Suppressor macrophage (primary cell): ENCODE measurements around the gene POU2F3.

ENCODE experiments used
- DNase-seq, 4 experiments: peaks; one replicate each; pipeline ENCODE4 v3.0.0-alpha.2; 2020 to 2022

Gene POU2F3

GRCh38 chr11:120210626-120211521, 29.1 kb upstream of the POU2F3 start, which contains the start of gene OAF:
Gene OAF, plus strand, starts transcription at chr11:120211032. Its CDS starts 248 bp downstream, at chr11:120211280.
- DNase-seq: peak; percentile 67 to 85 (median 74)

DNA sequence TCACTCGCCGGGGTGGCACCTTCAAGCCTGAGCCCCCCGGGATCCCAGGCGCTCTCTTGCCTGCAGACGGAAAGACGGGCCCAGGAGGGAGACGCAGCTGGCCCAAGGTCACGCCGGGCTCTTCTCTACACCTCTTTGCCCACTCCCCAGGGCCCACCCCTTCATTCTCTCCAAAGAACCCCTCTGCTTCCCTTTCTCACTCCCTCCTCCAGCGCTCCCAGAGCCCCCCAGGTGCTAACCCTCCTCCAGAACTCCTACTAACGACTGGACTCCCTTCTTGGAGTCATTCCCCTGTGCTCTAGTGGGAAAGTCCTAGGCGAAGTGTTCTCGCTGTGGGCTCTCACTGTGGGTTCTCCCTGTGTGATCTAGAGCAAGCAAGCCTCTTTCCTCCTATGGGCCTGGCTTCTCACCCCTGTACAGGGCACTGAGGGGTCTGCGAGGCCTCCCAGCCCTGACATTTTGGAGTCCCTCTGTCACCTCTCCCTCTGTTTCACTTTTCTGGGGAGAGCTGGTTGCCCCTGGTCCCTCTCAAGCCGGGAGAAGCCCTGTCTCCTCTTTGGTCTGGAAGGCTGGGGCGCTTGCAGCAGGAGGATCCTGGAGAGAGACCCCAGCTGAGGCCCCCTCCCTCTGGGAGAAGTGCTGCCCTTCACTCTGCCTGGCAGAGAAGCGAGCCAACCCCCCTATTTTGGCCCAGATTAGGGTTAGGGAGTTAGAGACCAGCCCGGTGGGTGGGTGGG, 28.2 kb upstream of the POU2F3 start:
- peak in 2 of 4 experiments; percentile 24 to 28 for DNase-seq

DNA sequence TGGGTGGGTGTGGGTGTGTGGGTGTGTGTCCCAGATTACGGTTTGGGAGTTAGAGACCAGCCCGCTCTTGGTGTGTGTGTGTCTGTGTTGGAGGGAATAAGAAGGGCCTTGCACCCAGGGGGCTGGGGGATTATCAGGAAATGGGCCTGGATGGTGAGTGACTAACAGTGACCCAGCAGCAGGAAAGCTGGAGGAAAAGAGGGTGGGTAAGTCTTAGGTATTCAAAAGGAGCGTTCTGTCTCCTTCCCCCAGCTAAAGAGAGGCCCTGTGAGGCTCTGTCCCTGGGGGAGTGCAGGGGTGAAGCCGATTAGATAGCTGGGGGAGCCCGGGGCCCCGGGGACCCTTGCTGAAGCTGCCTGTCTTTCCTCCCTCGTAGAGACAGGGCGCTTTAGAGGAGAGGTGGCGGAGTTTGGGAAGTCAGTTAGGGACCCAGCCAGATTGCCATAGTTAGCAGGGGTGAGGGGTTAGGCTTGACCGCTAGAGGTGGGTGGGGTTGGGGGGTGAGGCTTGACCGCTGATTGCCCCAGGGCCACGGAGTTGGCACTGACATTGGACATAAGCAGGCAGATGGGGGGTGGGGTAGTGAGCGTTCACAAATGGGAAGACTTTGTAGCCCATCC, 27.6 kb upstream of the POU2F3 start:
- no peak for DNase-seq

GRCh38 chr11:120212926-120213325, 27.0 kb upstream of the POU2F3 start:
- DNase-seq: no peak

DNA sequence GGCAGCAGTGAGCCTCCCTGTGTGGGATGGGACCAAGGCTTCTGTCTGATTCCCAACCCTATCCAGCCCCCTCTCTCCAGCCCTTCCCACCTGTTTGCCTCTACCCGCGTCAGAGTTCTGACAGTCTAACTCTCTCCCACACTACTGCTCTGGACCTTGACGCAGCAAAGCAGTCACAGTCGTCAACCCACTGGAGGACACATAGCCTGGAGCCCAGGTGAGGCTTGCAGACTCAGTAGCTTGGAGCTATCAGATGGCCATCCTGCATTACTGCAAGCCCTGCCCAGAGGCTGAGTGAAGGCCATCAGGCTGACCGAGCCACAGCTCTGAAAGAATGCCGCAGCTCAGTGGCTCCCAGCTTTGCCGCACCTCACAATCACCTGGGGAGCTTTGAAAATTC, 25.4 kb upstream of the POU2F3 start:
- DNase-seq: no peak

GRCh38 chr11:120215634-120216033, 24.3 kb upstream of the POU2F3 start:
- DNase-seq: no peak

DNA sequence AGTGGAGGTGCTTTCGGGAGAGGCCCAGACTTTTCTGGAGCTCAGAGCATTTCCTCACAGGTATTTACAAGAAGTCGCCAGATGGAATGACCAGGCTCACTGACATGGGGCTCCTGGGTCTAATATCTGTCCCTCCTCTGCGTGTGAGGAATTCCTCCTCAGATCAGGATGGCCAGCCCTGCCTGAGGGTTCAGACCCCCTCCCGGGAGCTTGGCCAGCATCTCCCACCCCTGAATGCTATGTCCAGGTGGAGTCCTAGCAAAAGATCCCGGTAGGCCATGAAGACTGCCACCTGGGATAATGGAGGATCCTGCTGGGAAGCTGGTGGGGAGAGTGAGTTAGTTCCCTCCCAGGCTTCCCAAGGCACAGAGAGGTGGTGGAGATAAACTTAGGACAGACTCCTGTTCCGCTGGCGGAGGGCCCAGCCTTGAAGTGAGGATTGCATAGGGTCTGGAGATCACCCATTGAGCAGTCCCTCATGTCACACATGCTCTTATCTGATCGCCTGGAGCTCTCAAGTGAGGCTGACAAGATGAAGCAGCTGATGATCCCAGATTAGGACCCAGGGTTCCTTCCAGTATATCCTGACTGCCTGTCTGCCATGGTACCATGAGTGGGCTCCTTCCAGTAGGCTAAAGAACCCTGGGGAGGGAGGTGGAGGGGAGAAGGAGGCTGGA, 23.4 kb upstream of the POU2F3 start:
- DNase-seq: no peak

DNA sequence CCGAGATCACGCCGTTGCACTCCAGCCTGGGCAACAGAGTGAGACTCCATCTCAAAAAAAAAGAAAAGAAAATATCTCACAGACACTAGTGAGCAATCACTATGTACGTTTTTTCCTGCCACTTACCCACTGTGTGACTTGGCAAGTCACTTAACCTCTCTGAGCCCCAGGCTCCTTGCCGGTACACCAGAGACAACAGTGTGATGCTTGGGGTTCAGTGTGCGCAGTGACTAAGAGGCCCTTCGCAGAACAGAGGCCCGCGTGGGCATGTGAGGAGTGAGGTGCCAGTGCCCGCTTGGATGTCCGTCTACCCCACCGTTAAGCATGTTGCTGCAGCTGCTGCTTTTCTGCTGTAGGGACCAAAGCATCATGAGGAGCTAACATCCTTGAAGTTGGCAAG, 22.4 kb upstream of the POU2F3 start:
- no peak for DNase-seq

DNA sequence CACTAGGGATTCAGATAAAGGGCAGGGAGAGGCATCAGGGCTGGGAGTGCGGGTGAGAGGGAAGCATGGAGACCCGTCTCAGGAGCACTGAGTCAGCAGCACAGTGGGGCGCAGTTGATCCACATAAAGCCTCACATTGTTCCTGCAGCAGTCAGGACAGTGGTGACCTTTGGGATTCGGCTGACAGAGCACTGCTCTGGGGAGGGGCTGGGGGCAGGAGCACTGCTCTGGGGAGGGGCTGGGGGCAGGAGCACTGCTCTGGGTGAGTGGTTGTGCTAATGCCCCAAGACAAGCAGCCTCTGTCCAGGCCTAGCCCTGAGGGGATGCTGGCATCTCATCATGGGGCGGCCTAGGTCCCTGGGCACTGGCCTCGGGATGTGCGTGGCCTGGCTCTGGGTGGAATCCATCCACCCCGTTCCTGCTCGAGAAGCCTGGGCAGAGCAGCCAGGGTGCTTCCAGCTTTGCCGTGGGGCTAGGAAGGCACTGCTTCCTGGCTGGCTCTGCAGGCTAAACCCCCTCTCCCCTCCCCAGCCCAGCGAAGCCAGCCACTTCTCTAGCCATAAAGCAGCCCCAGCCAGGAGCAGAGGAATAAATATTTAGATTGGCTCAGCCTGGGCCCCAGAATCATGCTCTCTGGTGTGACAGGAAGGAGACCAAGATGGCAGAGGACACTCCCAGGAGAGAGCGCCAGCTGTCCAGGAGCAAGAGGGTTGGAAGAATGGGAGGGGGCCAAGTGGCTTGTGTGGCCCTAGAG, 21.8 kb upstream of the POU2F3 start:
- no peak for DNase-seq

DNA sequence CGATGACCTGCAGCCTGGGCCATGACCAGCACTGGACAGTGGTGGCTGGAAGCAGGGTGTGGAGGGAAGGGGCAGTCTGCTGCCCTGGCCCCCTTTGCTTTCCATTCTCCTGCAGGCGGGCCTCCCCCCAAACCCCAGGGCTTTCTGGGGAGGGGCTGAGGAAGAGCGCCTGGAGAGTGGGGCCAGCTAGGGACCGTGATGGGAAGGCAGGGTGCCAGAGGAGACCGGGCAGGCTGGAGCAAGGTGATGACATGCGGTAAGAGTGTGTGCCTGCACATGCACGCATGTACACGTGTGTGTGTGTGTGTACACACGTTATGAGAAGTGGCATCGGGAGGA, 21.3 kb upstream of the POU2F3 start:
- DNase-seq: no peak

GRCh38 chr11:120219232-120219937, 20.6 kb upstream of the POU2F3 start:
- peak; percentile 46 to 65 (median 60) for DNase-seq

GRCh38 chr11:120219938-120220746, 19.8 kb upstream of the POU2F3 start:
- peak in 2 of 4 experiments; percentile 46 to 52 for DNase-seq

DNA sequence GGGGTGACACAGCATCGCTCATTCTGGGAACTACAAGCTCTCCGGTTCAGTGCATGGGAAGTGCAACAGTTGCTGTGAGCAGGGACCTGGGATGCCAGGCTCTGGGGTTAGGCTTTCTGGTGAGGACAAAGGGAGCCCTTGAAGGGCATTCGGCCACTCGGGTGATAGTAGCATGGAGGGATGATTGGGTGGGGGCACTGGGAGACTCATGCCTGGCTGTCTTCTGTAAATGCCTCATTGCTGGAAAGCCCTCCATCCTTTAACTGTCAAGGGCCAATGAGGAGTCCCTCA, 19.2 kb upstream of the POU2F3 start:
- DNase-seq: no peak

GRCh38 chr11:120221115-120221752, 18.7 kb upstream of the POU2F3 start:
- no peak for DNase-seq

DNA sequence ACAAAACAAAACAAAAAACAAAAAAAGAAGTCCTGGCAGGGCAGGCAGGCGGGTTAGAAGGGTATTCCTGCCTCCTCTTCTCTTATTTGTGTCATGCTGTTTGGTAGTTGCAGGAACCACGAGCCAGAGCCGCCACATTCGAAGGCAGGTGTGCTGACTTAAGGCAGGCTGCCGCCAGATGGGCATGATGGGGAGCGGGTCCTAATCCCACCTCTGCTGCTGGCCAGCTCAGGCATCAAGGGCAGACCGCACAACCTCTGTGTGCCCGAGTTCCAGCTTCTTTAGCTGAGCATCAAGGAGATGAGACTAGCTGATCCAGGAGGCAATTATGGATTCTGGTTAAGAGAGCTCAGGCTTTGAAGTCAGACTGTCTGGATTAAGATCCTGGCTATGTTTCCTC, 17.0 kb upstream of the POU2F3 start:
- no peak for DNase-seq

DNA sequence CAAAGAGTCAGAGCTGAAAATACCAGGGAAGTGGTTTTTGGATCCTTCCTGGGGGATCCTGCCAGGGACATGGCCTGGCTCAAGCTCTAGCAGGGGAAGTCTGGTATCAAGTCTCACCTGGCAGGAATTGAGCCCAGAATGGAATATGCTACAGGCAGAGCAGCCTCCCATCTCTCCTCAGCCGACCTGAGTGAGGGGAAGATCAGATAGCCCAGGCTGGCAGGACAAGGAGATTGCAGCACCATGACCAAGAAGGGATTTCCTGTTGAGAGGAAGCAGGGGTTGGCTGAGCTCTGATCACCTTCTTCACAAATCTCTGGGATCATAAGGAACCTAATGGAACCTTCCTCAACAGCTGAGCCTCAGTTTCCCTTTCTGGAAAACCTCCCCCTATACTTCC, 16.1 kb upstream of the POU2F3 start:
- DNase-seq: peak in 1 of 4 experiments; percentile 36

DNA sequence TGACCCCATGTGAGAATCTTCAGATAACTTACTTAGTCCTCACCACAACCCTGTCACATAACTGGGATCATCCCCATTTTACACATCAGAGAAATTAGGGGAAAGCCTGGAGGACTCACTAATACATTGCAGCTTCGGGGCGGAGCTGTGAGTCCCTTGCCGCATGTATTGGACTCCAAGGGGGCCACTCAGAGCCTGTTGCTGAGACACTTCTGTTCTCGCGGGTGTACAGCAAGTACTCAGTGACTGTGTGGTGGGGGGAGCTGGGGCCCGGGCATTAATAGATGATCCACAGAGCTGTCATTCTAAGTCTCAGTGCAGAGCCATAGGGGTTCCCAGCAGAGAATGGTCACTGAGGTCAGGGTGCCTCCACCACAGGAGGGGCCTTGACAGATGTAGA, 15.6 kb upstream of the POU2F3 start:
- DNase-seq: peak in 1 of 4 experiments; percentile 20

DNA sequence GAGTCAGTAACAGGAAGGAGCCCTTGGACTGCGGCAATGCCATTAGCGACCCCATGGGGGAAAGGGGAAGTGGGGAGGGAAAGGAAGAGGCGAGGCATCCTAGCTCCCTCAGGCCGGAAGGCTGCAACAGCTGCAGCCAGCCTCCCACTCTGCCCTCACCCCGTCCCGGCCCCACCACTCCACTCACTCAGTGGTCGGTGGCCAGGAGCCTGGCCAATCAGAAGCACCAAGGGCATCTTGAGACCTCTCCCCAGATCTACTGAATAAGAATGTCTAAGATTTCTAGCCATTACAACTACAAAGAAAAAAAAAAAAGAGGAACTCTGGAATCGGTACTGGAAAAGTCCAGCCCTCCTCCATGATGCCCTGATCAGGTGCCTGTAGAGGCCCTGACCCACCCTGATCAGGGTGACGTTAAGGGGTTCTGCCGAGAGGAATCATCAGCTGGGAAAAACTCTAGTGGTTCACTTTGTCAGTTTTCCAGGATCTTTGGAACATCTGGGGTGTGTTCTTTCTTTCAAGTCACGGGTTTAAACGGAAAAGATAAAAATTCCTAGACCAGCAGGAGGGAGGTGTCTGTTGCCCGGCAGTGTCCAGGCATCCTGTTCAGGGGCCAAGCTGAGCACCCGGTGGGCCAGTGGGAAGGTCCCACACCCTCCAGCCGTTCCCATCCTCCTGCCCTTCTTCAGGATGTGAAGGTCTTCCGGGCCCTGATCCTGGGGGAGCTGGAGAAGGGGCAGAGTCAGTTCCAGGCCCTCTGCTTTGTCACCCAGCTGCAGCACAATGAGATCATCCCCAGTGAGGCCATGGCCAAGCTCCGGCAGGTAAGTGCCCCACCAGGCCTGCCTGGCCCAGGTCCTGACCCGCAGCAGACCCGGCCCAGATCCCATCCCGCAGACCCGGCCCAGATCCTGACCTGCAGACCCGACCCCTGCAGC, 14.7 kb upstream of the POU2F3 start:
- peak; percentile 74 to 89 (median 85) for DNase-seq

DNA sequence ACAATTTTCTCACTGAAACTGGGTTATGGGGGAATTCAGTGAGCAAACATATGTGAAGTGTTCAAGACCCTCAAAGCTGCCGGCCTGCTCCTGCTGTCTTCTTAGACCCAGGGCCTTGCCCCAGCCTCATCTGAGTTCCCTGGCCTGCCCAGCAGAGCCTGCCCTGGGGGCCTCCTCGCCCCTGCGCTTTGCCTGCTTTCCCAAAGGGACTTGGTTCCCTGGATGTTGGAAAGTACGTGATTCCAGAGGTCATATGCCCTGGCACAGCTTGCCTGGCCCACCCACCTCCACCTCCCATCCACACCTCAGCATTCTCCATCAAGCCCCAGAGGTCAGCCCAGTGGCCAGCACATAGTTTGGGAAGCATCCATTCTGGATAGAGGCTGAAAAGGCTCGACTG, 13.7 kb upstream of the POU2F3 start:
- no peak for DNase-seq
